HG03066 (cell line): ENCODE results near the gene GSC2.

Source experiments
- ATAC-seq: cut with Tn5 transposase; IDR thresholded peaks from one replicate; pipeline ENCODE4 v1.9.1; 2021; ENCODE audit warnings: low read depth; ENCODE audit not compliant: unreplicated experiment

Gene GSC2

GRCh38 chr22:19178657-19179496 lies 28.8 kb upstream of the GSC2 start, which contains the start of gene SLC25A1:
TSS of gene SLC25A1 (minus strand) at chr22:19178736. CDS start at chr22:19178673, 63 bp downstream.
- ATAC-seq = peak; percentile 67

- ATAC-seq = peak; percentile 29
Observed at GRCh38 chr22:19178065-19178656, 28.1 kb upstream of the GSC2 start.

GRCh38 chr22:19177164-19178064 lies 27.3 kb upstream of the GSC2 start:
- ATAC-seq = no peak

- ATAC-seq = no peak
Observed at GRCh38 chr22:19176732-19177131, 26.6 kb upstream of the GSC2 start.

- no peak for ATAC-seq
Observed at GRCh38 chr22:19176175-19176643, 26.1 kb upstream of the GSC2 start.

- ATAC-seq = no peak
Observed at GRCh38 chr22:19175602-19176174, 25.6 kb upstream of the GSC2 start.

GRCh38 chr22:19175026-19175601 lies 25.0 kb upstream of the GSC2 start:
- no peak for ATAC-seq

- ATAC-seq = no peak
Observed at GRCh38 chr22:19174106-19175025, 24.3 kb upstream of the GSC2 start.

- no peak for ATAC-seq
Observed at GRCh38 chr22:19173047-19174035, 23.2 kb upstream of the GSC2 start.

- ATAC-seq = no peak
Observed at GRCh38 chr22:19172213-19173046, 22.3 kb upstream of the GSC2 start.

GRCh38 chr22:19169947-19170318 lies 19.8 kb upstream of the GSC2 start:
- ATAC-seq = no peak

GRCh38 chr22:19169002-19169946 lies 19.2 kb upstream of the GSC2 start:
- ATAC-seq = no peak

- ATAC-seq = no peak
Observed at GRCh38 chr22:19168088-19168890, 18.2 kb upstream of the GSC2 start.

- ATAC-seq = no peak
Observed at GRCh38 chr22:19167106-19167869, 17.2 kb upstream of the GSC2 start.

- no peak for ATAC-seq
Observed at GRCh38 chr22:19166421-19166820, 16.3 kb upstream of the GSC2 start.
